Dedifferentiated amniotic fluid mesenchymal stem cell (primary cell): ENCODE measurements around the gene PRUNE2.

Experiments used
- DNase-seq: peaks from one replicate; pipeline ENCODE4 v3.0.0-alpha.2; 2016; ENCODE audit errors: extremely low spot score

Gene PRUNE2

DNA sequence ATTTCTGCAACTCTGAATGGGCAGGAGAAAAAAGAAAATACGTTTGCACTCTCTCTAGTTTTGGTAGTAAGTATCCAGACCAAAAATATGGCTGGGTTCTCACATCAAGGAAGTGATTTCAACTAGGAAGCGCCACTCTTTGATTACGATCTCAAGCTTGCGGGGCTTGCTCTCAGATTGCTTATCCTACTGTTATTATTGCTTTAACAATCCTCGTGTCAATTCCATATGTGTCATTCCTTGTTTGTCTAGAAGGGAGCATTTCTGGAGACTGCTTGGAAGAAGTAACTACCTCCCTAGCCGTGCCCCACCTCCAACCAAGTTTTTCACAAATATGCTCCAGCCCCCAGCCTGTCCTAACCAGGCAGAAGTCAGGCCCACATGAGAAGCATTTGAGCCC is 3.5 kb downstream of the PRUNE2 start:
- DNase-seq = no peak

- no peak for DNase-seq
Measured at GRCh38 chr9:76901801-76902200, 4.1 kb downstream of the PRUNE2 start.

GRCh38 chr9:76900884-76901440 is 5.0 kb downstream of the PRUNE2 start:
- DNase-seq = no peak

- DNase-seq = no peak
Measured at GRCh38 chr9:76898786-76899185, 7.1 kb downstream of the PRUNE2 start.

- DNase-seq = no peak
Measured at GRCh38 chr9:76897804-76898525, 7.9 kb downstream of the PRUNE2 start.

GRCh38 chr9:76896035-76896434 is 9.9 kb downstream of the PRUNE2 start:
- DNase-seq = no peak

DNA sequence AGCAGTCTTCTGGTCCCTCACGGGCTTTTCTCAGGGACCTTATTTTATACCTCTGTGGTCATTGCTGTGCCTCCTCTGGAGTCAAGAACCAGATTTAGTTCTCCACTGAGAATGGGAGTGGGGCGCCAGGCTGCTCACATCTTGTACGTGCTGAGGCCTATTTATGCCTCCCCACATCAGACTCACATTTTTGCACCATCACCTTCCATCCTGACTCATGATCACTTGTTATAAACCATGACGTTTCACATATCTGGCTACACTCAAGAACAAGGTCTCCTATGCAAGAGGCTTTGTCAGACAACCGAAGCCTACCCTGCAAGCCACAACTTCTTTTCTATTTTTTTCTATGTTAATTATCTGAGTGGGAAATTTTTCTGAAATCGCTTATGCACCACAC is 10.7 kb downstream of the PRUNE2 start:
- no peak for DNase-seq

DNA sequence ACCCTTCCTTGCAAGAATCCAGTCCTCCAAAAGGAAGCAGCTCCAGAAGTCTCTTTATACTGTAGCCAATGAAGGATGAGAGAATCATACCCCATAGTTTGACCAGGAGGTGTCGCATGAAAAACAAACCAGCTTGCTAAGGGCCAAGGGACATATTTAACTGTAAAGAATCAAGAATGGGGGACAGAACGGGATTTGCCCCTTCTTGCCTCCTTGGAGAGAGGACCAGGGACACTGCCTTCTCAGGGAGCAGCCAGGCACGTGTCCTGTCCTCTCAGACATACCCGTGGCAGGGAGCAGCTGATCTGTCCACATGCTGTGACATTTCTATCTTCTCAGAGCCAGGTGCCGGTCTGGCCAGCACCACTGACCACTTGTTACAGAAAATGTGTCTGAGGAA is 11.7 kb downstream of the PRUNE2 start:
- no peak for DNase-seq

DNA sequence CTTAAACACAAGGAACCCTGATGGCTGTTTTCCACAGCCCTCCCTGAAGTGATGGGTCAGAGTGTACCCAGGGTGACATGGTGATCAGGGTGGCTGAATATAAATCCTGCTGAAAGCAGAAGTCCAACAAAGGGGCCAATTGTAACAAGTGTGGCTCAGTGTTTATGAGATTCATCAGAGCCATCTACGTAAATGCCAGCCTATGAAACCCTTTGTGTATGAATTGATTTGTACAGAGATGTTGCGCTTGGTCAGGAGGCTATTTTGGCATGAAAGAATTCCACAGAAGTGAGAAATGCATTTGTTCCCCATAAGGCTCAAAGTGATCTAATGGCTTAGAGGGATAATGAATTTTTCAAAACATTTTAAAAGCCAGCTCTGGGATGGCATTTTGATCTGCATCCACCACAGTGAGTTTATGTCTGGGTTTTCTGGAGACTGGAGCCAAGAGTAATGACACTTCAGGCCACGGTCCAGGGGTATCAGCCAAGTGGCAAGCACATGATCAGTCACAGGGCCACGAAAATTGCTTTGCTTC is 12.4 kb downstream of the PRUNE2 start:
- no peak for DNase-seq

GRCh38 chr9:76891874-76892273 is 14.0 kb downstream of the PRUNE2 start:
- DNase-seq = no peak

DNA sequence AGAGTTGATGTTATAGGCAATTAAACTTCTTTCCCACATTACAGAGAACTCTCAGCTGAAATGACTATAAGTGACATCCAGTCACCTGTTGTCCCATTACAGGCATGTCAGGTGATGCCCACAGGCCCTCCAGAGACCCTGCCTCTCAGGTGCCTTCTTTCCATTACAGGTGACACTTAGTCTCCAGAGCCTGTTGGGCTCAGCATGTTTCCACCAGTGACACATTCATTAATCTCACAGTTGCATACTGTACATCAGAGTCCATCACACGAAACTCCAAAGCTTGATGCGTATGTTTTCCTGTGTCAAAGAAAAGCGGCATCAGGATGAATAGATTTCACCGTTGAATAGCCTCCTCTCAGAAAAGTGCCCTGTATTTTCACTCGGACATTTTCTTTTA is 14.6 kb downstream of the PRUNE2 start:
- no peak for DNase-seq

- no peak for DNase-seq
Measured at GRCh38 chr9:76887951-76888350, 18.0 kb downstream of the PRUNE2 start.

GRCh38 chr9:76887003-76887821 is 18.7 kb downstream of the PRUNE2 start:
- peak; percentile 40 for DNase-seq

- no peak for DNase-seq
Measured at GRCh38 chr9:76886318-76886717, 19.6 kb downstream of the PRUNE2 start.

GRCh38 chr9:76884823-76885222 is 21.1 kb downstream of the PRUNE2 start:
- DNase-seq = no peak

DNA sequence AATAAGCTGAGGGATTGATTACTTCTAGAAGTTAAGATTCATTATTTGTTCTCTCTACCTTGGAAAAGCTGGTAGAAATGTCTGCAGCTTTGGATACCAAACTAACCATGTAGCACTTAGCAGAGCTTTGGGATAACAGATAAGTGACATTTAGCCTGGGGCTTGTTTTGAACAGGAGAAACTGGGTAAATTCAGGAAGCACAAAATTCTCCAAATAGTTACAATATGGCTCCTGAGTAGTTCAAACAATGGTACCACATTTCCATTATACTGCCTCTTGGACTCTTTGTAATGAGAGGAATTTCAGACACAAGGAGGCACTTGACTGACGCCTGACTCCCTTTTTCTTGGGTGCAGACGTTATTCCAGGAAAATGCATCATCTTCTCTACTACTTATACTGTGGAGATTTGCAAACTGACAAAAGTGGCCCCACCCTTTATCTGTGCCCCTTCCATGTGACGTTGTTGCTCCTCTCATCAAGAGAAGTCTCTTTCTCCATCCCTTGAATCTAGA is 22.5 kb downstream of the PRUNE2 start:
- no peak for DNase-seq

DNA sequence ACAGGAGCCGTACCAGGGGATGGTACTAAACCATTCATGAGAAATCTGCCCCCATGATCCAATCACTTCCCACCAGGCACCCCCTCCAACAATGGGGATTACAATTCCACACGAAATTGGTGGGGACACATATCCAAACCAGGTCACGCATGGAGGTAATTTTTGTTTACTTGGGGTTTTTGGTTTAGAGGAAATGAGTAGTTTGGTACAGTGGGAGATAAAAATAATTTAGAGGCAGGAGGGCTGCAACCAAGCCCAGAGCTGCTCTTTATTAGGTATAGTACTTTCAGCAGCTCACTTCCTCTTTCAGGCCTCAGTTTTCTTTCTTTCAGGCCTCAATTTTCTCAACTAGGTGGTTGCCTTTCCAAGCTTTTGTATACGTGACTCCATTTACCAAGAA is 23.2 kb downstream of the PRUNE2 start:
- no peak for DNase-seq

DNA sequence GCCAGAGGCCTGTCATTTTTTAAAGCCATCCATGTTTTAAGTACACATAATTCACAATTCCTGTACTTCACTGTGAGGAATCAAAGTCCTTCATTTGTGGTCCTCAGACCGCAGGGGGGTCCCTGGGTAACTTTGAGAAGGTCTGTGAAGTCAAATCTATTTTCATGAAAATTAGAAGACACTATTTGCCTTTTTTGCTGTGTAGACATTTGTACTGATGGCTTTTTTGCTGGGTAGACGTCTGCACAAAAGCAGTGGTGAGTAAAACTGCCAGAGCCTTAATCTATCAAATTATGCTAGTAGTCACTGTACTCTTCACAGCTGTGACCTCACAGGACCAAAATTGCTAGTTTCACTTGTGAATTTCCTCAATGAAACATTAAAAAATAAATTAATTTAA is 25.7 kb downstream of the PRUNE2 start:
- no peak for DNase-seq

DNA sequence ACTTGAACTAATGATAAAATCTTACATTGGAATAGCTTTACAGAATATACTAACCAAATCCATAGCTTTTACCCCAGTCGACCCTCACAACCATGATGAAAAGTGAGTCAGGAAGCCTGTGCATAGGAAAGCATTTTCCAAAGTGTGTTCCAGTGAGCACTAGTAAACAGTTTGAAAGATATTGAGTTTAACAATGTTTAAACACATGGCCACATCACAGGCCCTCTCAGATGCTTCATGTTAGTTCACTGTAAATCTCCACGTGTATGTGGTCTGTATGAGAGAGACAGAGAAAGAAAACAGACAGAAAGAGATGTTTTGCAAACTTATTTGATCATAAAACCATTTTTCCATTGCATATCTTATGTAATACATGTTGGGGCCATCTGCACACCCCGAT is 27.0 kb downstream of the PRUNE2 start:
- no peak for DNase-seq

DNA sequence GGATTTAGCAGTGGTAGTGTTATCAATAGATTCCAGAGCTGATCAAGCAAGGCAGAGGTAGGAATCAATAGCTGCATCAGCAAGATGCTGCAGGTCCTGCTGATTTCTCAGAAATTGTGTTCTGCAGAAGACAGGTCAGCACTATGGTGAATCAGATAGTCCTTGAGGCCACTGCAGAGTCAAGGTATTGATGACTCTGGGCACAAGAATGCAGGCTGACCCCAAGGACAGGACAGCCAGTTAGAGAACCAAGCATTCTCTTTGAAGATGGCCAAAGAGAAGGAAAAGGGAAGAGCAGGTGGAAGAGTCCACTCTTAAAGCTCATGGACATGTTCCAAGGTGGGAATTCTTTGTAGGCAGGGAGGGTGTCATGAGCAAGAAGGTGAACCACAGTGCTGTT is 28.0 kb downstream of the PRUNE2 start:
- no peak for DNase-seq

GRCh38 chr9:76876098-76876497 is 29.8 kb downstream of the PRUNE2 start:
- peak; percentile 29 for DNase-seq

- DNase-seq = no peak
Measured at GRCh38 chr9:76873821-76874220, 32.1 kb downstream of the PRUNE2 start.
